OCI-LY7 (cell line): ENCODE measurements around the gene PARD3. TPM values are rescaled to one million over a fixed set of nuclear protein-coding genes. Genes with fewer than 3 reads are reported as not detected.

Experiments
- BruUV-seq: library from RNA; stranded (reverse); fragments of 400-500 nt; replicated peaks from 2 replicates; lab custom pipeline; 2021; lab: Mats Ljungman, UMichigan
- CTCF ChIA-PET: fragments of 300-600 bp; sonication (Branson Sonifier 250); formaldehyde crosslinking; loops from one replicate; lab custom pipeline; 2022; ENCODE audit warnings: antibody characterized with exemption; ENCODE audit not compliant: unreplicated experiment; lab: Charles Lee
- POLR2A ChIA-PET: fragments of 300-600 bp; sonication (Branson Sonifier 250); formaldehyde crosslinking; loops from one replicate; lab custom pipeline; 2022; ENCODE audit warnings: antibody characterized with exemption; lab: Charles Lee
- DNase-seq: peaks from one replicate; pipeline ENCODE4 v3.0.0-alpha.2; 2015; ENCODE audit warnings: low spot score
- H2AFZ ChIP-seq: fragments of 200-600 bp; sonication (generic), shearing (Covaris generic); 2 replicates; pipeline ENCODE4 v1.6.1; 2014; ENCODE audit warnings: mild to moderate bottlenecking, antibody characterized with exemption, low read length, moderate library complexity
- H3K27ac ChIP-seq: fragments of 200-600 bp; sonication (generic); 2 replicates; pipeline ENCODE4 v1.5.1; 2014; ENCODE audit warnings: mixed run types, low read depth, mild to moderate bottlenecking, moderate library complexity, low read length, inconsistent platforms; ENCODE audit not compliant: poor library complexity, severe bottlenecking
- H3K36me3 ChIP-seq: fragments of 200-600 bp; sonication (generic); 2 replicates; pipeline ENCODE4 v1.6.1; 2014; ENCODE audit warnings: mild to moderate bottlenecking, antibody characterized with exemption, low read length, moderate library complexity, mixed read lengths; ENCODE audit not compliant: insufficient read depth
- H3K4me1 ChIP-seq: fragments of 200-600 bp; sonication (generic); 2 replicates; pipeline ENCODE4 v1.5.1; 2014; ENCODE audit warnings: mild to moderate bottlenecking, low read length; ENCODE audit not compliant: insufficient read depth, poor library complexity, severe bottlenecking
- H3K4me2 ChIP-seq: fragments of 200-600 bp; sonication (generic); 2 replicates; pipeline ENCODE4 v1.6.1; 2014; ENCODE audit warnings: mild to moderate bottlenecking, low read length
- H3K4me3 ChIP-seq: fragments of 200-600 bp; sonication (generic); 2 replicates; pipeline ENCODE4 v1.5.1; 2014; ENCODE audit warnings: mild to moderate bottlenecking, low read depth, low read length; ENCODE audit not compliant: poor library complexity, severe bottlenecking
- H3K79me2 ChIP-seq: fragments of 200-600 bp; sonication (generic); 2 replicates; pipeline ENCODE4 v1.6.1; 2016; ENCODE audit warnings: low read depth, mild to moderate bottlenecking, low read length, moderate library complexity, mixed read lengths; ENCODE audit not compliant: insufficient read depth
- H3K9me2 ChIP-seq: fragments of 200-600 bp; sonication (generic); 2 replicates; pipeline ENCODE4 v1.6.1; 2016; ENCODE audit warnings: mild to moderate bottlenecking, low read length, mixed read lengths; ENCODE audit not compliant: insufficient read depth
- H3K9me3 ChIP-seq: fragments of 200-600 bp; sonication (generic); 2 replicates; pipeline ENCODE4 v1.6.1; 2014; ENCODE audit warnings: mild to moderate bottlenecking, mixed run types, low read length, mixed read lengths
- H4K20me1 ChIP-seq: fragments of 200-600 bp; sonication (generic); 2 replicates; pipeline ENCODE4 v1.6.1; 2014; ENCODE audit warnings: mild to moderate bottlenecking, antibody characterized with exemption, low read length, moderate library complexity, mixed read lengths; ENCODE audit not compliant: insufficient read depth
- CTCF ChIP-seq: fragments of 200-600 bp; sonication (generic); conservative IDR thresholded peaks from 2 replicates; pipeline ENCODE4 v1.5.1; 2014; ENCODE audit warnings: mild to moderate bottlenecking, antibody characterized with exemption, low read length, moderate library complexity, mixed read lengths
- EZH2phosphoT487 ChIP-seq: fragments of 200-600 bp; sonication (generic); IDR thresholded peaks from 2 replicates; pipeline ENCODE4 v1.6.1; 2018; ENCODE audit warnings: low read depth, borderline replicate concordance, mild to moderate bottlenecking, mixed run types, antibody characterized with exemption, low read length, moderate library complexity, mixed read lengths
- intact Hi-C: fragments of 100-400 bp; cut with micrococcal nuclease; formaldehyde crosslinking; loops from one replicate; pipeline ENCODE4 v1.10.0; 2022; ENCODE audit not compliant: unreplicated experiment
- total RNA-seq, 2 experiments: library from RNA; depleted of rRNA in 1 of 2; stranded (reverse); fragments of >200 nt in 1 of 2; shearing (Covaris generic) in 1 of 2; gene quantifications; 2 replicates each; pipeline ENCODE4 v1.2.3, GENCODE V29; 2014 to 2022

The PARD3 gene
- total RNA-seq, 2 experiments from 2014 or later = not detected

- BruUV-seq = no TSS peak
Observed at GRCh38 chr10:34464591-34464990, 350.5 kb downstream of the PARD3 start.

GRCh38 chr10:34464000-34464399, 351.1 kb downstream of the PARD3 start:
- no peaks in the 10 kb centered on the region for H3K9me2 ChIP-seq
- no peak overlapping the region for H3K27ac ChIP-seq
- no peaks in the 10 kb centered on the region for H3K36me3 ChIP-seq
- no peaks in the 10 kb centered on the region for H4K20me1 ChIP-seq
- H3K4me3 ChIP-seq = no peak overlapping the region
- H2AFZ ChIP-seq = no peak overlapping the region
- TF ChIP-seq CTCF (no peak), EZH2phosphoT487 (no peak)
- no TSS peak for BruUV-seq
- intact Hi-C loops = no loop called here
- no peaks in the 10 kb centered on the region for H3K4me1 ChIP-seq
- POLR2A ChIA-PET = interaction anchor here (0.7 kb wide), 1 partner anchor 1202 kb away, joined by 3 read pairs; no protein-coding TSS in a partner anchor
- H3K9me3 ChIP-seq = no peaks in the 10 kb centered on the region
- CTCF ChIA-PET = no interaction called here
- no peaks in the 10 kb centered on the region for H3K79me2 ChIP-seq
- DNase-seq = no peak
- no peak overlapping the region for H3K4me2 ChIP-seq

More at GRCh38 chr10:34464591-34464990, 350.5 kb downstream of the PARD3 start:
- Histone ChIP-seq H4K20me1 (no peaks in the 10 kb centered on the region), H3K4me3 (no peak overlapping the region), H2AFZ (no peak overlapping the region), H3K79me2 (no peaks in the 10 kb centered on the region), H3K27ac (no peak overlapping the region), H3K36me3 (no peaks in the 10 kb centered on the region), H3K9me2 (no peaks in the 10 kb centered on the region), H3K4me1 (no peaks in the 10 kb centered on the region), H3K9me3 (no peaks in the 10 kb centered on the region), H3K4me2 (no peak overlapping the region)
- intact Hi-C loops = no loop called here
- CTCF ChIA-PET = no interaction called here
- TF ChIP-seq CTCF (no peak), EZH2phosphoT487 (no peak)
- no peak for DNase-seq
- POLR2A ChIA-PET = interaction anchor here (0.7 kb wide), 1 partner anchor 1202 kb away, joined by 3 read pairs; no protein-coding TSS in a partner anchor

- Histone ChIP-seq H3K79me2 (no peaks in the 10 kb centered on the region), H3K9me3 (no peaks in the 10 kb centered on the region), H3K27ac (no peak overlapping the region), H3K4me1 (no peaks in the 10 kb centered on the region), H2AFZ (no peak overlapping the region), H4K20me1 (no peaks in the 10 kb centered on the region), H3K4me3 (no peak overlapping the region), H3K9me2 (no peaks in the 10 kb centered on the region), H3K4me2 (no peak overlapping the region), H3K36me3 (no peaks in the 10 kb centered on the region)
- no peak for DNase-seq
- POLR2A ChIA-PET = no interaction called here
- TF ChIP-seq EZH2phosphoT487 (no peak), CTCF (no peak)
- no TSS peak for BruUV-seq
- CTCF ChIA-PET = no interaction called here
- intact Hi-C loops = no loop called here
Observed at GRCh38 chr10:34462993-34463392, 352.1 kb downstream of the PARD3 start.
